Lung (tissue), 12 donors: Measurements from ENCODE around the gene VRK3. TPM values are rescaled to one million over a fixed set of nuclear protein-coding genes. Genes with fewer than 3 reads are reported as not detected.

Experiments
- ATAC-seq: fragments of 200-7000 bp; cut with Tn5 transposase; one replicate; pipeline ENCODE4 v1.9.1; 2020; ENCODE audit warnings: moderate number of reproducible peaks; ENCODE audit not compliant: insufficient read depth, low FRiP score
- DNase-seq, 3 donors: peaks; one replicate each; pipeline ENCODE4 v3.0.0-alpha.2; 2013 to 2017
- H3K27ac ChIP-seq, 2 donors: one replicate each; pipeline ENCODE4 v1.5.1; 2013; ENCODE audit warnings: mild to moderate bottlenecking in 2 of 2, moderate library complexity in 2 of 2, control low read depth in 1 of 2, inconsistent platforms in 1 of 2, low read depth in 1 of 2, low read length in 1 of 2
- H3K27me3 ChIP-seq, 3 donors: one replicate each; pipeline ENCODE4 v1.5.1; 2013; ENCODE audit warnings: low read length in 2 of 3; ENCODE audit not compliant: control insufficient read depth in 3 of 3, insufficient read depth in 3 of 3
- H3K36me3 ChIP-seq, 4 donors: one replicate each; pipeline ENCODE4 v1.5.1; 2013; ENCODE audit warnings: low read length in 4 of 4, mild to moderate bottlenecking in 1 of 4, moderate library complexity in 1 of 4; ENCODE audit not compliant: control insufficient read depth in 4 of 4, insufficient read depth in 4 of 4
- H3K4me1 ChIP-seq, 5 donors: one replicate each; pipeline ENCODE4 v1.5.1; 2013; ENCODE audit warnings: low read length in 5 of 5, mild to moderate bottlenecking in 2 of 5, moderate library complexity in 1 of 5; ENCODE audit not compliant: control insufficient read depth in 5 of 5, insufficient read depth in 5 of 5
- H3K4me3 ChIP-seq: one replicate; pipeline ENCODE4 v1.5.1; 2013; ENCODE audit warnings: mild to moderate bottlenecking, control low read depth, moderate library complexity
- H3K9ac ChIP-seq, 2 donors: one replicate each; pipeline ENCODE4 v1.5.1; 2013; ENCODE audit warnings: low read length in 2 of 2, control low read depth in 1 of 2; ENCODE audit not compliant: insufficient read depth in 1 of 2
- H3K9me3 ChIP-seq, 4 donors: one replicate each; pipeline ENCODE4 v1.5.1; 2013; ENCODE audit warnings: low read length in 3 of 4, mild to moderate bottlenecking in 1 of 4, moderate library complexity in 1 of 4; ENCODE audit not compliant: control insufficient read depth in 4 of 4, insufficient read depth in 3 of 4
- CTCF ChIP-seq: IDR thresholded peaks from 2 replicates; pipeline ENCODE4 v1.5.1; 2012; ENCODE audit warnings: mild to moderate bottlenecking; ENCODE audit errors: control extremely low read depth, extremely low read depth
- WGBS, 2 donors: extraction: QIAGEN DNeasy Blood & Tissue Kit; methylation state at CpG; one replicate each; pipeline ENCODE4 v1.1.7; 2013; 5-methylcytosine and 5-hydroxymethylcytosine counted together
- polyA plus RNA-seq, 2 donors: library from polyadenylated mRNA; stranded (reverse); fragments of 200-250 nt; gene quantifications; one replicate each; pipeline ENCODE4 v1.2.1, GENCODE V29; 2013
- total RNA-seq, 2 donors: library from RNA; depleted of rRNA in 1 of 2; stranded (reverse); fragments of >200 nt in 1 of 2; gene quantifications; one replicate each; pipeline ENCODE4 v1.2.1, GENCODE V29; 2014 to 2021
- donor health status: control.
- donor health status: control.
- donor health status: Bipolar disorder and iron deficiency.
- donor health status: healthy.
- donor health status: DM: yes; HTN: yes; CAD: no.

Gene VRK3
- total and polyA plus RNA-seq, 4 donors, result 15.7 to 48.0 (median 34.4) TPM

GRCh38 chr19:49929121-49929610 lies 96.0 kb downstream of the VRK3 start, which contains the start of the genes ATF5 and NUP62:
Gene ATF5, plus strand, starts transcription at chr19:49929205. Its CDS starts 1,646 bp downstream, at chr19:49930851.
Gene NUP62, minus strand, starts transcription at chr19:49929504. Its CDS starts 19,697 bp downstream, at chr19:49909807.
- peak; percentile 67 for ATAC-seq
- Histone ChIP-seq H3K4me3 (peak within 1 kb of the TSS; percentile 93), H3K27ac (peak within 1 kb of the TSS; percentile 88 to 90), H3K27me3 (no peaks in the 10 kb centered on the region), H3K9me3 (no peaks in the 10 kb centered on the region), H3K9ac (peak within 1 kb of the TSS; percentile 33 to 82), H3K4me1 (peaks cover 0 to 16% (median 11%) of the 10 kb centered on the region in 5 donors), H3K36me3 (peaks cover 0 to 25% (median 14%) of the 10 kb centered on the region in 4 donors)
- TF ChIP-seq CTCF, result no peak
- DNase-seq, result peak in 2 of 3 donors; percentile 67 to 94
- WGBS, 2 donors, result 1% methylated on average over 38 to 48 of the region's 48 CpGs

GRCh38 chr19:49927526-49928264 lies 97.5 kb downstream of the VRK3 start:
- ATAC-seq, result no peak
- no peak for DNase-seq
- Histone ChIP-seq H3K4me1 (peaks cover 0 to 16% (median 11%) of the 10 kb centered on the region in 5 donors), H3K4me3 (no peak overlapping the region), H3K9me3 (no peaks in the 10 kb centered on the region), H3K27me3 (no peaks in the 10 kb centered on the region), H3K9ac (peak overlapping the region; percentile 8 to 75), H3K27ac (no peak overlapping the region), H3K36me3 (peaks cover 3 to 30% (median 25%) of the 10 kb centered on the region in 4 donors)
- 80 to 84% methylated on average over 14 of the region's 14 CpGs for WGBS, 2 donors
- TF ChIP-seq CTCF, result no peak

GRCh38 chr19:49926515-49926914 lies 98.7 kb downstream of the VRK3 start:
- peaks cover 0 to 16% (median 11%) of the 10 kb centered on the region in 5 donors for H3K4me1 ChIP-seq
- no peak overlapping the region for H3K27ac ChIP-seq
- H3K4me3 ChIP-seq, result no peak overlapping the region
- peaks cover 4 to 38% (median 29%) of the 10 kb centered on the region in 4 donors for H3K36me3 ChIP-seq
- H3K27me3 ChIP-seq, result no peaks in the 10 kb centered on the region
- H3K9ac ChIP-seq, result no peak overlapping the region
- no peak for ATAC-seq
- 94% methylated on average over 10 of the region's 10 CpGs for WGBS, 2 donors
- no peak for TF ChIP-seq CTCF
- DNase-seq, result no peak
- no peaks in the 10 kb centered on the region for H3K9me3 ChIP-seq

Other genes with a start within 250 kb of the VRK3 start
- 10 to 100 TPM; 33.9 to 36.8 TPM for gene FUZ, start 212.1 kb downstream of the VRK3 start, total RNA-seq
- 10 to 100 TPM; 18.4 to 26.5 TPM for gene FUZ, start 212.1 kb downstream of the VRK3 start, polyA plus RNA-seq
- gene MED25, start 207.1 kb downstream of the VRK3 start, total RNA-seq, result 10 to 100 TPM; 43.6 to 75.2 TPM
- gene MED25, start 207.1 kb downstream of the VRK3 start, polyA plus RNA-seq, result 10 to 100 TPM; 42.6 to 52.6 TPM
- 100 to 1,000 TPM in 1 of 2 donors, 10 to 100 TPM in 1; 77.4 to 115 TPM for gene PTOV1, start 174.2 kb downstream of the VRK3 start, total RNA-seq
- 100 to 1,000 TPM in 1 of 2 donors, 10 to 100 TPM in 1; 62.9 to 101 TPM for gene PTOV1, start 174.2 kb downstream of the VRK3 start, polyA plus RNA-seq
- 100 to 1,000 TPM in 1 of 2 donors, 10 to 100 TPM in 1; 44.7 to 120 TPM for gene PNKP, start 157.8 kb downstream of the VRK3 start, total RNA-seq
- 10 to 100 TPM; 53.3 to 75.1 TPM for gene PNKP, start 157.8 kb downstream of the VRK3 start, polyA plus RNA-seq
- gene AKT1S1, start 148.0 kb downstream of the VRK3 start, total RNA-seq, result 10 to 100 TPM in 1 of 2 donors, 1 to 10 TPM in 1; 6.7 to 39.5 TPM
- 10 to 100 TPM; 32.2 to 46.4 TPM for gene AKT1S1, start 148.0 kb downstream of the VRK3 start, polyA plus RNA-seq
- gene TBC1D17, start 147.7 kb downstream of the VRK3 start, total RNA-seq, result 10 to 100 TPM; 23.3 to 52.9 TPM
- gene TBC1D17, start 147.7 kb downstream of the VRK3 start, polyA plus RNA-seq, result 10 to 100 TPM; 27.6 to 37.1 TPM
- gene IL4I1, start 128.5 kb downstream of the VRK3 start, total RNA-seq, result 1 to 10 TPM; 3.6 to 3.7 TPM
- 10 to 100 TPM in 1 of 2 donors, 1 to 10 TPM in 1; 3.8 to 21.2 TPM for gene IL4I1, start 128.5 kb downstream of the VRK3 start, polyA plus RNA-seq
- 10 to 100 TPM in 1 of 2 donors, 1 to 10 TPM in 1; 7.0 to 31.3 TPM for gene ATF5, start 96.2 kb downstream of the VRK3 start, total RNA-seq
- gene ATF5, start 96.2 kb downstream of the VRK3 start, polyA plus RNA-seq, result 10 to 100 TPM; 36.5 to 49.1 TPM
- gene NUP62, start 95.9 kb downstream of the VRK3 start, total RNA-seq, result 10 to 100 TPM; 37.4 to 38.5 TPM
- 10 to 100 TPM; 16.2 to 45.9 TPM for gene NUP62, start 95.9 kb downstream of the VRK3 start, polyA plus RNA-seq
- gene SIGLEC11, start 64.2 kb downstream of the VRK3 start, total RNA-seq, result 1 to 10 TPM; 1.5 to 6.5 TPM
- 1 to 10 TPM; 1.3 to 5.0 TPM for gene SIGLEC11, start 64.2 kb downstream of the VRK3 start, polyA plus RNA-seq
- gene ZNF473, start 633 bp upstream of the VRK3 start, total RNA-seq, result 10 to 100 TPM in 1 of 2 donors, 1 to 10 TPM in 1; 9.2 to 10.4 TPM
- 1 to 10 TPM; 2.8 to 3.9 TPM for gene ZNF473, start 633 bp upstream of the VRK3 start, polyA plus RNA-seq
- gene IZUMO2, start 137.9 kb upstream of the VRK3 start, total RNA-seq, result under 1 TPM in 1 of 2 donors, not detected in 1; 0.46 TPM
- under 1 TPM in 1 of 2 donors, not detected in 1; 0.18 TPM for gene IZUMO2, start 137.9 kb upstream of the VRK3 start, polyA plus RNA-seq
- 100 to 1,000 TPM in 1 of 2 donors, 10 to 100 TPM in 1; 55.3 to 142 TPM for gene MYH14, start 178.2 kb upstream of the VRK3 start, total RNA-seq
- gene MYH14, start 178.2 kb upstream of the VRK3 start, polyA plus RNA-seq, result 100 to 1,000 TPM in 1 of 2 donors, 10 to 100 TPM in 1; 48.3 to 159 TPM